Fibroblast of skin of back (primary cell): Measurements from ENCODE around the gene ERCC3.
"Not testable (repeated sequence)": the region's sequence is repeated elsewhere in the genome, so short reads cannot be mapped to it uniquely, and the experiment has no call there.

Source experiments
- DNase-seq: peaks from one replicate; pipeline ENCODE4 v3.0.0-alpha.2; 2013

Gene ERCC3

DNA sequence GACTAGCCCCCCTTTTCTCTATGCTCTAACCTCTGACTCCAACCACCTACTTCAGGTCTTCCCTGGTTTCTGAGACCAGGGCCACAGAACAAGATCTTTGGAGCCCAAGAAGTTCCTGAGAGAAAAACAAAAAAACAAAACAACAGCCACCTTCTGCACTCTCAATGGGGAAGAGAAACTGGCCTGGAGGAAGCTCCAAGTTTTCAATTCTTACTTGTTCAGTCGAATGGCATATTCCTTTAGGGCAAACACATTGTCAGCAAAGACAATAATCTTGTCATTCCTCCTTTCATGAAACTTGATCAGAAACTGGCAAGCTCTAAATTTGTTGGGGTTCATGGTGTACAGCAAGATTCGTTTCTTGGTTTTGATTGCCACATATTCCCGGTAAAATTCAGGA is 15.0 kb downstream of the ERCC3 start:
- no peak for DNase-seq

DNA sequence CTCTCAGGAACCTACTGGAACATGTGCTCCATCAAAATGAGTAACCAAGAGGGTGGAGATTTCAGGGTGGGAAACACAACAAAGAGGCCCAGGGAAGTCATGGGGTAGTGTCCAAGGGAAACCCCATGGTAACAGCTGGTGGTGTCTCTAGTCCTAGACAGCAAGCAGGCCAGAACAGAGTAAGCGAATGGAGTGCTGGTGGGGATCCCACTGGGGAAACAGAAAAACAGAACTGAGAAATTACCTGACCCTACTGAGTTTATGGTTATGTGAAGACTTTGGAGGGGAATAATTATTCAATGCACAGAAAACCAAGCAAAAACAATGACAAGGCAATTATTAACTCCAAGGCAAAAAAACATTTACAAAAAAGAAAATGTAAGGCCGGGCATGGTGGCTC is 16.9 kb downstream of the ERCC3 start:
- no peak for DNase-seq

DNA sequence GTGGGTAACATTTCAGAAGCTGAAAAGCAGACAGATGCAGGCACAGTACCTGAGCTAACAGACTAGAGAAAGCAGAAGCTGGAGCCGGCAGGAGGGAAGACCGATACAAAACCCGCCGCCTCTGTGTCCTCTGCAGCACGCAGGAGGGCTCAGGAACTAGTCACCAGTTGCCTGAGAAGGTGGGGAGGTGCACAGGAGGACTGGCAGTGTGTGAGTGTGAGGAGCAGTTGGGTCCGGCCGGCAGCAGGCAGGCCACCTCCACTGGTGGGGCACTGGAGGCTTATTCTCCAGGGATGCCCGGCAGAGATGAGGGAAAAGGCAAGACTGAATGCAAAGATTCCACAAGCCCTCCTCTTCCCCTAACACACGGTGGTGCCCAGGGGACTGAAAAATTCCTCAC is 18.2 kb downstream of the ERCC3 start:
- no peak for DNase-seq

DNA sequence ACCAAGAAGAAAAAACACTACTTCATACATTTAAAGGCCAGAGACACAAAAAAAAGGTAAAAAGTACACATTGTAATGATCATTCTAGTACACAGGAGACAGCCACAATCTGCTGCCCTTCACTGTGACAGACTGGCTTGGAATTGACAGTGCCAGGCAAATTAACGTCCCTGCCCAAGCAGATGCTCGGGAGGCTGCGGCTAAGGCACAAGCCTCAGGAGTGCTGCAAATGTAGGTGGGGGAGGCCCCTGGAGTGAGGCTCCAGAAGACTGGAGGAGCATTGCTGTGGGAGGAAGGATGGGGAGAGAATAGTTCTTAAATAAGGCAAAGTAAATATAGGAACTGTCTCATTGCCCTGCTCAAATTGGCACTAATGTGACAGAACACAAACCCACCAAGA is 18.6 kb downstream of the ERCC3 start:
- no peak for DNase-seq

DNA sequence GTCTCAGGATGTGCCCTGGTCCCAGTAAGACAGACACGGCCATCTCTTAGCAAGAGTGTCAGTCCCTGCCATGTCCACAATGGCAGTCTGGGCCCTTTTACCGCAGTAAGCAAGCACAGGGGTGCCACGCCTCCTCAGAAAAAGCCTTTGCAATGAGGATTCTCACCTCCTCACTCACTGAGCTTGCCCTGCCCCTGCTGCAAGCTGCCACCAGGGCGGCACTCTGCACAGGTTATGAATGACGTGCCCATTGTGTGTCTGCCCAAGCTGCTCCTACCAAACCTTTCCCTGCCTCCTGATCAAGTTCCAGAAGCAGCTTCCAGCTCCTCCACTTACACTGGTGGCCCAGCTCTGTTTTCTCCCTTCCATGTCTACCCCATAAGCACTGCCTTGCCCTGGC is 23.3 kb downstream of the ERCC3 start:
- DNase-seq: no peak

DNA sequence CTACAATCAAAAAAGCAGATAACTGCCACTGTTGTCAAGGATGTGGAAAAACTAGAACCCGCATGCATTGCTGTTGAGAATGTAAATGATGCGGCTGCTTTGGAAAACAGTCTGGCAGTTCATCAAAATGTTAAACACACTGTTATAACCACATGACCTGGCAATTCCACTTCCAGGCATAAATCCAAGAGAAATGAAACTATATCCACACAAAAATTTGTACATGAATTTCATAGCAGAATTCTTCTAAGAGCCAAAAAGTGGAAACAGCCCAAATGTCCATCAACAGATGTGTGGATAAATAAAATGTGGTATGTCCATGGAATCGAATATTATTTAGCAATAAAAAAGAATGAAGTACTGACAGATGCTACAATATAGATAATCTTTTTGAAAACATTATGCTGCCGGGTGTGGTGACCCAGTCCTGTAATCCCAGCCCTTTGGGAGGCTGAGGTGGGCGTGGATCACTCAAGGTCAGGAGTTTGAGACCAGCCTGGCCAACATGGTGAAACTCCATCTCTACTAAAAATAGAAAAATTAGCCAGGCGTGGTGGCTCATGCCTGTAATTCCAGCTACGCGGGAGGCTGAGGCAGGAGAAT is 32.0 kb downstream of the ERCC3 start:
- DNase-seq: peak; percentile 43

DNA sequence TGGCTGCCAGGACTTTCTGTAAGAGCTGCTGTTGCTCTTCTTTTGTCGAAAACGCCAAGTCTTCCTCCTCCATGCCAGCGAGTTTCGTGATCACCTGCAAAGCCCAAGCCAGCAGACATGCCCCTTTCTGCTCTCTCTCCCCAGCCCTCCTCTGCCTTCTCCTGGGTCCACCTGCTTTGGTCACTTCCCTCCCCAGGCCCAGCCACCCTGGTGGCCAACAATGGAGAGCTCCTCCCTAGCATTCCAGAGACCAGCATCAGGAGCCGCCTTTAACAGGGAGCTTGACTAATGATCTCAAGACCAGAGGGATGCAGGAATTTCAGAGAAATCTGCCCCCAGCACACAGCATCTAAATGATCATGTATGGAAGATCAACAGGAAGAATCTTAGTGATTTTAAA is 34.6 kb downstream of the ERCC3 start:
- no peak for DNase-seq

DNA sequence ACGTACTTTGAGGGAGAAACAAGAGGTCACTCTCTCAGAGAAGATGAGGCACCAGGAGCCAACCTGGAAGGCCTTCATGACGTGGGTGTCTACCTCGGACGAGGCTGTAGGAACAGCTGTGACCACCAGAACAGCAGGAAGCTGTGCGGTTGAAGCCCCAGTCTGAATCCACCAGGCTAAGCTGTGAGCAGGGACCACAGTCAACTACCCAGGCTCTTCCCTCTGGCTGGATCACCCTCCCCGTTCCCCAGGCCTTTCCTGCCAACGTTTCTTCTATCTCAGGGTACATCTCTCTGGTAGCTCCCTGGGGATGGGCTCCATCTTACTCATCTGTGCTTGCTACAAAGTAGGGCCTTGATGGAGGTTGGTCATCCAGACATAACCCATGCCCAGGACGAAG is 37.1 kb downstream of the ERCC3 start:
- no peak for DNase-seq

DNA sequence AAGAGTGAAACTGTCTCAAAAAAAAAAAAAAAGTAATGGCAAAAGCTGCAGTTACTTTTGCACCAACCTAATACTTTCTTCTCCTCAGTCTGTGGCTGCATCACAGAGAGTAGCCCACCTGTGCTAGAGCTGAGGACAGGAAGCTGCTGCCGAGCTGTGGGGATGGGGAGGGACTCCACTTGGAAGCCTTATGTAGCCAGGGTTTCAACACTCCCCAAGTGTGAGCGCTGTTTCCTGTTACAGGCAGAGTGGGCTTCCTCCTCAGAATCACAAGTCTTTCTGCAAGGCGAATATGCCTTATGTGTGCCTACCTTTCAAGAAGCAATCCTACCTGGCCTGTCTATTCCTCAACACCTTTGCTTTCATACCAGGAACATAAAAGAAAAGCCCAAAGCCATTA is 37.6 kb downstream of the ERCC3 start:
- no peak for DNase-seq

DNA sequence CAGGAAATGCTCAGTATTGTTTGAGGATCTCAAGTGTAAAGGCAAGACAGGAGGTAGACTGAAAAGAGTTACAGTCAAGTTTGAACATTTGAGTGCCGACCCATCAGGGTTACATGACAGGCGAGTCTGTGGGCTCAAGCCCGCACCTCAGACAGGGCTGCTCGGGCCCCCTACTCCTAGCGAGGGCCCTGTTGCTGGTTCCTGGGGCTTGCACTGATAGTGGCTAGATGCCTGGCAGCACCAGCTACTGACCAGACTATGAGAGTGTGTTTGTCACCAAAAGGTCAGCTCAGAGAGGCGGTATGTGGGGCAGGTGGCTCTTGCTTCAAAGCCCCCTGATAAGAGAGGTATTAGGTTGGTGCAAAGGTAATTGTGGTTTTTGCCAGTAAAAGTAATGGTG is 38.2 kb downstream of the ERCC3 start:
- no peak for DNase-seq

DNA sequence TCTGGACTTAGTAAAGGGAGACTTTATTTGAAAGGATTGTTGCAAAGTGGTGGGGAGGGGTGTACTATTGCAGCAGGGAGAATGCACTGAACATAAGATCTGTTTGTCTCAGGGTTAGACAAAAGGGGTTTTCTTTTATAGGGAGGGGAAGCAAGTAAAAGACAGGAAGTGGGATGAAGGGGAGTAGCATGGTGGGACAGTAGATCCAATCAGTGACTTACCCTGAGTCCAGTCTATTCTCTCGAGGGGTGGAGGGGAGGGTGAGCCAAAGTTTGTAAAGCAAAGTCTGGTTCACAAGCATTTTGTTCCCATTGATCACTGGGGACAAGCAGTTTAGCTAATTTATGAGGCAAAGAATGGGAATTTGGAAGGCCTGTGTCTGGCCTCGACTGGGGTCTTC is 38.8 kb downstream of the ERCC3 start:
- DNase-seq: no peak

DNA sequence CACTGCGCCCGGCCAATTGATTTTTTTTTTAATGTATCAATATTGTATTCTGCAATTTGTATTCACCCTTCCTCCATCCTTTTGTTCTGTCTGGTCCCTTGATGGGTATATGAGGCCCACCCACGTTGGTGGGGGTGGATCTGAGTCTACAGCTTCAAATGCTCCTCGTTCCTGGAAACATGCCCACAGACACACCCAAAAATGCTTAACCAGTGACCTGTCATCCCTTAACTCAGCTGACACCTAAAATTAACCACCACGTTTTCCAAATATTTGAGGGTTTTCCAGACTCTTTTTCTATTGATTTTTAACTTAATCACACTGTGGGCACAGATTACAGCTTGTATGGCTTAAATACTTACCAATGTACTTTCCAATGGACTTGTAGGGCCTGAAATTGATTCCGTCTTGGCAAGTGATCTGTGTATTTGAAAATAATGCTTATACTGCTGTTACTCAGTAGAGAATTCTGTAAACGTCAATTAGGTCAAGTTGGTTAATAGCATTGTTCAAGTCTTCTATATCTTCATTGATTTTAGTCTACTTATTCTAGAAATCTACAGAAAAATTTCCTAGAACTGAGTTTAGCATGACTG is 39.5 kb downstream of the ERCC3 start:
- peak; percentile 79 for DNase-seq

DNA sequence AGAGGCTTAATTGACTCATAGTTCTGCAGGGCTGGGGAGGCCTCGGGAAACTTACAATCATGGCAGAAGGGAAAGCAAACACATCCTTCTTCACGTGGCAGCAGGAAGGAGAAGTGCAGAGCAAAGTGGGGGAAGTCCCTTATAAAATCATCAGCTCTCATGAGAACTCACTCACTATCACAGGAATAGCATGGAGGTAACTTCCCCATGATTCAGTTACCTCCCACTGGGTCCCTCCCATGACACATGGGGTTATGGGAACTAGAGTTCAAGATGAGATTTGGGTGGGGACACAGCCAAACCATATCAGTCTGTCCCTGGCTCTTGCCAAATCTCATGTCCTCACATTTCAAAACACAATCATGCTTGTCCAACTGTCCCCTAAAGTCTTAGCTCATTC is 52.8 kb downstream of the ERCC3 start:
- DNase-seq: not testable (repeated sequence)

DNA sequence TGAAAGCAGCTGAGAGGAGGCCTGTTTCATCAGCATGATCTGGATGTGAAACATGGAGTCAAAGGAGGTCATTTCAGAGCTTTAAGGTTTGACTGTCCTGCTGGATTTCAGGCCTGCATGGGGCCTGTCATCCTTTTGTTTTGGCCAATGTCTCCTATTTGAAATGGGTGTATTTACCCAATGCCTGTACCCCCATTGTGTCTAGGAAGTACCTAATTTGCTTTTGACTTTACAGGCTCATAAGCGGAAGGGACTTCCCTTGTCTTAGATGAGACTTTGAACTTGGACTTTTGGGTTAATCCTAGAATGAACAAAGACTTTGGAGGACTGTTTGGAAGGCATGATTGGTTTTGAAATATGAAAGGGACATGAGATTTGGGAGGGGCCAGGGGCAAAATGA is 54.5 kb downstream of the ERCC3 start:
- no peak for DNase-seq

DNA sequence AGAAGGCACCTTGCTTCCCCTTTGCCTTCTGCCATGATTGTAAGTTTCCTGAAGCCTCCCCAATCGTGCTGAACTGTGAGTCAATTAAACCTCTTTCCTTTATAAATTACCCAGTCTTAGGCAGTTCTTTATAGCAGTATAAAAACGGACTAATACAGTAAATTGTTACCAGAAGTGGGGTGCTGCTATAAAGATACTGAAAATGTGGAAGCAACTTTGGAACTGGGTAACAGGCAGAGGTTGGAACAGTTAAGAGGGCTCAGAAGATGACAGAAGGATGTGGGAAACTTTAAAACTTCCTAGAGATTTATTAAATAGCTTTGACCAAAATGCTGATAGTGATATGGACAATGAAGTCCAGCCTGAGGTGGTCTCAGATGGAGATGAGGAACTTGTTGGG is 56.2 kb downstream of the ERCC3 start:
- DNase-seq: not testable (repeated sequence)

DNA sequence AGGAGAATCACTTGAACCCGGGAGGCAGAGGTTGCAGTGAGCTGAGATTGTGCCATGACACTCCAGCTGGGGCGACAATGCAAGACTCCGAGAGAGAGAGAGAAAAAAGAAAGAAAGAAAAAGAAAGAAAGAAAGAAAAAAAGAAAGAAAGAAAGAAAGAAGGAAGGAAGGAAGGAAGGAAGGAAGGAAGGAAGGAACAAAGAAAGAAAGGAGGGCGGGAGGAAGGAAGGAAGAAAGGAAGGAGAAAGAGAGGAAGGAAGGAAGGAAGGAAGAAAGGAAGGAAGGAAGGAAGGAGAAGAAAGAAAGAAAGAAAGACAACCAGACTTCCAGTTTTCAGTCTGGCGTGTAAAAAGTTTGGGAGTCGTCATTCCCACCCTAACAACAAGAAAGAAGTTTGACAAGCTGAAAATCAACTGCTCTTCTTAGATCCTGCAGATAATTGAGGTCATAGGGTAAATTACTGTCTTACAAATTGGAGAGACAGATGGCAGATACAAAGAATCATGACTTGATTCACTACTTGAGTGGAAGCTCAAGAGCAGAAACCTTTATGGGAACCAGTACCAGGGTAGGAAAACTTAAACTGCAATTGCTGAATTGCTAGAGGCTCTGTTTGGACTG is 58.8 kb downstream of the ERCC3 start:
- DNase-seq: no peak

DNA sequence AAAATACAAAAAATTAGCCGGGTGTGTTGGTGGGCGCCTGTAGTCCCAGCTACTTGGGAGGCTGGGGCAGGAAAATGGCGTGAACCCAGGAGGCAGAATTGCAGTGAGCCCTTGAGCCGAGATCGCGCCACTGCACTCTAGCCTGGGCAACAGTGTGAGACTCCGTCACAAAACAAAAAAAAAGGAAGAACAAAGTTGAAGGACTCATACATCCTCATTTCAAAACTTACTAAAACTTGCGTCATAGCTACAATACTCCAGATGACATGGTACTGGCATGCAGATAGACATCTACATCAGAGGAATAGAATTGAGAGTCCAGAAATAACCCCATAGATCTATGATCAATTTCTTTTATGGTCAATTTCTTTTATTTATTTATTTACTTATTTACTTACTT is 60.2 kb downstream of the ERCC3 start:
- DNase-seq: no peak

DNA sequence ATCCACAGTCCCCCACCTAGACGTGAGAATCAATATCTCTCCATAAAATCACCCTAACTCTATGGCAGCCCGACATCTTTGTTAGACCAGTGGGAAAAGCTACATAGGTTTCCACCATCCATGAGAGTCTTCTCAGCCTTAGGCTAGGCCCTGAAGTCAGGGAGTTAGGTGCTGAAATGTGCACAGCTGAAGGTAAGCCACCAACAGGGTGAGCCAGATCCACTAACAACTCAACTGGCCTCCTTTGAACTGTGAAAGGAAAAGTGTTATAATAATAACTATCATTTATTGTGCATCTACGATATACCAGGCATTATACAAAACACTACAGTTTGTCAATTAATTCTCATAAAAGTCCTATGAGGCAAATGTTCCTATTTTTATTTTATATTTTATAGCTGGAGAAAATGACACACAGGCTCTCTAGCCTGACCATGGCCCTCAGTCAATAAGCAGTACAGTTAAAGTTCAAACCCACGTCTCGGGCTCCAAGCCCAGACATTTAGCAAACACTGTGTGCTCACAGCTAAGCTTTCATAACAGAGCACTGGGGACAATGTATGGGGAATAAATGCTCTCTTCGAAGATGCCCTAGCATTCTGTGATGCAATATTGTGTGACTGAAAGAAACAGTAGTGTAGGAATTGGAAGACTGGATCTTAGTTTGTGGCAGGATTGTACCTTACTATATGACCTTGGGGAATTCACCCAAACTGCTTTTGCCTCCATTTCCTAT is 62.6 kb downstream of the ERCC3 start:
- DNase-seq: no peak

DNA sequence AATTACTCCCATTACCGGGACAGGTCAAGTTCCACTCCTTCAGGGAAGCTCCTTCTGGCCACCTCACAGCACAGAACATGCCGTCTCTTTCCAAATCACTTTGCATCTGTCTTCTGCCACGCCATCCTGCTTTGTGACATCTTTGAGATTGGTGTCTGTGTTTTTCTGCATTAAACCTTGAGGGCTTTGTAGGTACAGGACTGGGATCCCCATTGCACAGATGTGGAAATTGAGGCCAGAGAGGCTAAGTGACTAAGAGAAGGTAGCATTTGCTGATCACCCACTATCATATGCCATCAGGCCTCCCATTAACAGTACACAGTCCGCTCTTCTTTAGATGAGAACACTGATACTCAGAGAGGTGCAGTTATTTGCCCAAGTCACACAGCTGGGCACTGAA is 64.4 kb downstream of the ERCC3 start:
- DNase-seq: no peak

DNA sequence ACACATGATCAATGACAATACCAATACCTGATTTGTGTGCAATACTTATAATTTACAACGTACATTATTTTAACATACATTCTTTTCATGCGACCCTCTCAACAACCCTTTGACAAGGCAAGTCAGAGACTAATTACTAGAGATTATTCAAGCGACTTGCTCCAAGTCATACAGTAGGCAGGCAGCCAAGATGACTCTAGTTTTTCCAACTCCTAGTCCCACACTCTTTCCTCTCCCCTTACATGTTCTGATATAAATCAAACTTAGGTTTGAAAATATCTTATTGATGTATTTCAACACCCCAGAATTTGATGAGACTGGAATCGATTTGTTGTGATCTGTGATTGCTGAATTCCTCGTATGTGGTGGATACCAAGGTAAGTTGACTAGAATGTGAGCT is 65.8 kb downstream of the ERCC3 start:
- no peak for DNase-seq

DNA sequence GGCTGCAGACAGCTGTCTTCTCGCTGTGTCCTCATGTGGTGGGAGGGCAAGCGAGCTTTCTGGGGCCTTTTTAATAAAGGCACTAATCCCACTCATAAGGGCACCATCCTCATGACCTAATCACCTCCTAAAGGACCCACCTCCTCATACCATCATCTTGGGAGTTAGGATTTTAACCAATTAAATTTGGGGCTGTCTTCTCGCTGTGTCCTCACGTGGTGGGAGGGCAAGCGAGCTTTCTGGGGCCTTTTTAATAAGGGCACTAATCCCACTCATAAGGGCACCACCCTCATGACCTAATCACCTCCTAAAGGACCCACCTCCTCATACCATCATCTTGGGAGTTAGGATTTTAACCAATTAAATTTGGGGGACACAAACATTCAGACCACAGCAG is 66.7 kb downstream of the ERCC3 start:
- not testable (repeated sequence) for DNase-seq

DNA sequence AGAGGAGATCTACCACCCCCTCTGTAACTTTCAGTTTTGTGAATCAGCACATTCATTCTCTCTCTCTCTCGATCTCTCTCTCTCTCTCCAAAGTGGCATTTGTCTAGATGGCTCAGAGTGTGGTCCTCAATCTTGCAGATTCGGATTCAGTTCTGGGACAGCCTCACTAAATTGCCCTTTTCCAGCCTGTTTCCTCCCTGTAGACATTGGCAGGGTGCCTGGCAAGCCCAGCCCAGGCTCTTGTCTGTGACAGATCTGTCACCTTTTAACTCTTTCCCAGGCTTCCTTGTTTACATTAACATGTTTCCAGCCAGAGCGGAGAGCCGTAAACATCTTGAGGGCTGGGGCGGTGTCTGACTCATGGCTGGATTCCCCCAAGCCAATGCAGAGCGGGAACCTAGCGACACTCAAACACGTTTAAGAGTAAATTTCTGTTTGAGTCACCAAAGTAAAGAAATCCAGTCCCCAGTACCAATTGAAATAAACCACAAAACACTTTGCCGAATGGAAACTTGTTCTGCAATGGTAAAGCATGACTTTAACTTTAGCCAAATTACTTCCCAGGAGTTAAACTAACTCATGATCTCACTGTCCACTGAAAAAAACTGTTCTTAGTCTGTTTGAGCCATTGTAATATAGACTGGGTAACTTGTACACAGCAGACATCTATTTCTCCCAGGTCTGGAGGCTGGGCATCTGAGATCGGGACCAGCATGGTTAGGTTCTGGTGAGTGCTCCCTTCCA is 67.3 kb downstream of the ERCC3 start:
- DNase-seq: peak; percentile 96

DNA sequence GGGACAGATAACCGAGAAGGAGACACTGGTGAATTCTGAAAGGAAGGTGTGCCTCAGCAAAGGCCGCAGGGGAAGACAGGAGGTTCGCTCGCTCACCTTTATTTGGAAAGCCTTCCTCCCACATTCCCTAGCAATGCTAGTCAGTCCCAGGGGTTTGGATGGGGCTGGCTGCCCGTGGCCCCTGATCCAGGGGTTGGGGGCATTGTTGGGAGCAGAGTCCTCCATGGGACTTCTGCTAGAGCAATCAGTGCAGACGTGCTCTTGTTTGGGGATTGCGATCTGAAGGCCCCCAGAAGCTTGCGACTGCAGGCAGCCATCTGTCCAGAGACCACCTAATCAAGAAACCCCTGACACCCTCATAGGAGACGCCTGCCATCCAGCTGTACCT is 67.8 kb downstream of the ERCC3 start:
- no peak for DNase-seq
